ENCODE results near the gene VARS1.

- no peak for TF ChIP-seq CTCF (IDR thresholded peaks at IDR 0.05)
- TF ChIP-seq POLR2A (IDR thresholded peaks at IDR 0.05): no peak
These were observed 30.0 kb downstream of the VARS1 start for GRCh38 chr6:31765559-31765909.

Measured in lower leg skin (tissue), 3 donors.